Trophoblast cell (in vitro differentiated cells and primary cell): ENCODE results near the gene FGFR3.

Experiments
- DNase-seq, 2 donors: peaks; one replicate each; pipeline ENCODE4 v3.0.0-alpha.2; 2016
- H2AFZ ChIP-seq: 2 replicates; pipeline ENCODE4 v1.6.1; 2013; ENCODE audit warnings: low read length, moderate library complexity, mild to moderate bottlenecking; ENCODE audit not compliant: insufficient read depth, poor library complexity
- H2AK5ac ChIP-seq: 2 replicates; pipeline ENCODE4 v1.6.1; 2013; ENCODE audit warnings: mild to moderate bottlenecking, low read length
- H2BK120ac ChIP-seq: 2 replicates; pipeline ENCODE4 v1.6.1; 2013; ENCODE audit warnings: low read length, mild to moderate bottlenecking, moderate library complexity; ENCODE audit not compliant: insufficient read depth, poor library complexity
- H2BK12ac ChIP-seq: 2 replicates; pipeline ENCODE4 v1.6.1; 2013; ENCODE audit warnings: mild to moderate bottlenecking, low read length, moderate library complexity
- H2BK5ac ChIP-seq: 2 replicates; pipeline ENCODE4 v1.6.1; 2013; ENCODE audit warnings: low read length, low read depth, moderate library complexity, mild to moderate bottlenecking; ENCODE audit not compliant: poor library complexity
- H3K14ac ChIP-seq: 2 replicates; pipeline ENCODE4 v1.6.1; 2013; ENCODE audit warnings: mild to moderate bottlenecking, low read length
- H3K18ac ChIP-seq: 2 replicates; pipeline ENCODE4 v1.6.1; 2013; ENCODE audit warnings: mild to moderate bottlenecking, low read length
- H3K23ac ChIP-seq: 2 replicates; pipeline ENCODE4 v1.6.1; 2013; ENCODE audit warnings: low read length
- H3K27ac ChIP-seq: 2 replicates; pipeline ENCODE4 v1.5.1; 2013; ENCODE audit warnings: low read depth, mild to moderate bottlenecking, inconsistent platforms, low read length, moderate library complexity
- H3K27me3 ChIP-seq: 2 replicates; pipeline ENCODE4 v1.6.1; 2013; ENCODE audit warnings: inconsistent platforms, mild to moderate bottlenecking, low read length, moderate library complexity; ENCODE audit not compliant: insufficient read depth
- H3K36me3 ChIP-seq, 2 experiments: 1 replicate in 1 of 2; 2 replicates in 1 of 2; pipeline ENCODE4 v1.6.1; 2013; ENCODE audit warnings: low read length in 2 of 2, mild to moderate bottlenecking in 2 of 2, moderate library complexity in 1 of 2; ENCODE audit not compliant: insufficient read depth in 2 of 2, control insufficient read depth in 1 of 2
- H3K4ac ChIP-seq: 2 replicates; pipeline ENCODE4 v1.6.1; 2013; ENCODE audit warnings: low read depth, mild to moderate bottlenecking, low read length, moderate library complexity
- H3K4me1 ChIP-seq, 2 experiments: 1 replicate in 1 of 2; 2 replicates in 1 of 2; pipeline ENCODE4 v1.6.1; 2013; ENCODE audit warnings: low read length in 2 of 2, mild to moderate bottlenecking in 2 of 2, moderate library complexity in 1 of 2; ENCODE audit not compliant: insufficient read depth in 2 of 2, control insufficient read depth in 1 of 2
- H3K4me2 ChIP-seq: 2 replicates; pipeline ENCODE4 v1.6.1; 2013; ENCODE audit warnings: inconsistent platforms, mild to moderate bottlenecking, low read length, moderate library complexity
- H3K4me3 ChIP-seq: 2 replicates; pipeline ENCODE4 v1.5.1; 2013; ENCODE audit warnings: mild to moderate bottlenecking, low read depth, low read length, inconsistent platforms
- H3K79me1 ChIP-seq: one replicate; pipeline ENCODE4 v1.6.1; 2013; ENCODE audit warnings: low read length
- H3K79me2 ChIP-seq: 2 replicates; pipeline ENCODE4 v1.6.1; 2013; ENCODE audit warnings: low read length, mild to moderate bottlenecking; ENCODE audit not compliant: control insufficient read depth, insufficient read depth, poor library complexity
- H3K9ac ChIP-seq: 2 replicates; pipeline ENCODE4 v1.6.1; 2013; ENCODE audit warnings: mild to moderate bottlenecking, low read length
- H3K9me3 ChIP-seq: 2 replicates; pipeline ENCODE4 v1.6.1; 2013; ENCODE audit warnings: low read depth, mild to moderate bottlenecking, control low read depth, inconsistent platforms, low read length; ENCODE audit not compliant: insufficient read depth
- H4K12ac ChIP-seq: 2 replicates; pipeline ENCODE4 v1.6.1; 2013; ENCODE audit warnings: low read depth, mild to moderate bottlenecking, low read length, moderate library complexity
- H4K8ac ChIP-seq: 2 replicates; pipeline ENCODE4 v1.6.1; 2013; ENCODE audit warnings: low read depth, mild to moderate bottlenecking, low read length, moderate library complexity
- H4K91ac ChIP-seq: one replicate; pipeline ENCODE4 v1.6.1; 2013; ENCODE audit warnings: low read depth, mild to moderate bottlenecking, low read length, moderate library complexity
- WGBS: extraction: QIAGEN DNeasy Blood & Tissue Kit; methylation state at CpG from one replicate; pipeline ENCODE4 v1.1.7; 2013; ENCODE audit warnings: missing lambda C conversion rate; ENCODE audit not compliant: insufficient read length, insufficient coverage; ENCODE audit errors: extremely low coverage; 5-methylcytosine and 5-hydroxymethylcytosine counted together

FGFR3 gene

GRCh38 chr4:1841201-1841886, 48.3 kb downstream of the FGFR3 start:
- no peaks in the 10 kb centered on the region for H3K9me3 ChIP-seq
- no peak overlapping the region for H4K91ac ChIP-seq
- H2BK120ac ChIP-seq = no peak overlapping the region
- no peak overlapping the region for H3K23ac ChIP-seq
- no peak overlapping the region for H2AFZ ChIP-seq
- H3K4me3 ChIP-seq = no peak overlapping the region
- H4K8ac ChIP-seq = no peak overlapping the region
- H3K27me3 ChIP-seq = no peaks in the 10 kb centered on the region
- no peaks in the 10 kb centered on the region for H3K79me1 ChIP-seq
- no peaks in the 10 kb centered on the region for H3K4me1 ChIP-seq
- WGBS = no CpG with 5 or more reads among the region's 31 CpGs
- H3K9ac ChIP-seq = no peak overlapping the region
- H3K18ac ChIP-seq = no peak overlapping the region
- no peak overlapping the region for H2BK12ac ChIP-seq
- no peak overlapping the region for H3K4ac ChIP-seq
- H2BK5ac ChIP-seq = no peak overlapping the region
- H3K4me2 ChIP-seq = no peak overlapping the region
- DNase-seq = no peak
- H2AK5ac ChIP-seq = no peak overlapping the region
- H3K36me3 ChIP-seq = peaks cover 31 to 40% of the 10 kb centered on the region in 2 experiments
- no peaks in the 10 kb centered on the region for H3K79me2 ChIP-seq
- H3K27ac ChIP-seq = no peak overlapping the region
- no peak overlapping the region for H4K12ac ChIP-seq
- no peak overlapping the region for H3K14ac ChIP-seq

DNA sequence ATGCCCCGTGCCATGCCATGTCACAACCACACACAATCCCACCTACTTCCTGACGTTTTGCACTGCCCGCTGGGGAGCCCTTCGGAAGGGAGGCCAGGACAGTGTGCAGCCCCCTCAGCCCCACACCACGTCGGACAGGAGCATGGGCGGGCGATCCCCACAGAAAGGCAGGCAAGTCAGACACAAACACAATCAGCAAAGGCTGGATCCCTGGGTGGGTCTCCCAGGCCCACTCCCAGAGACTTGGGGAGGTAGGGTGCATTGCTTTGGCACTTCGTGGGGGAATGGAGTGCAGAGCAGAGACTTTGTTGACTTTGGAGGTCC, 48.8 kb downstream of the FGFR3 start:
- Histone ChIP-seq H2AK5ac (no peak overlapping the region), H4K12ac (no peak overlapping the region), H3K27me3 (no peaks in the 10 kb centered on the region), H2BK12ac (no peak overlapping the region), H3K14ac (no peak overlapping the region), H4K91ac (no peak overlapping the region), H3K9me3 (no peaks in the 10 kb centered on the region), H3K23ac (no peak overlapping the region), H2AFZ (no peak overlapping the region), H3K36me3 (peaks cover 27 to 36% of the 10 kb centered on the region in 2 experiments), H2BK5ac (no peak overlapping the region), H3K4me3 (no peak overlapping the region), H3K18ac (no peak overlapping the region), H2BK120ac (no peak overlapping the region), H3K9ac (no peak overlapping the region), H3K27ac (no peak overlapping the region), H3K79me2 (no peaks in the 10 kb centered on the region), H3K79me1 (no peaks in the 10 kb centered on the region), H3K4me2 (no peak overlapping the region), H3K4ac (no peak overlapping the region), H3K4me1 (no peaks in the 10 kb centered on the region), H4K8ac (no peak overlapping the region)
- DNase-seq = no peak
- no CpG with 5 or more reads among the region's 9 CpGs for WGBS

GRCh38 chr4:1842339-1842895, 49.3 kb downstream of the FGFR3 start:
- Histone ChIP-seq H2BK12ac (no peak overlapping the region), H2BK5ac (no peak overlapping the region), H4K91ac (no peak overlapping the region), H2AFZ (no peak overlapping the region), H3K23ac (no peak overlapping the region), H3K4me2 (no peak overlapping the region), H3K9me3 (no peaks in the 10 kb centered on the region), H3K79me2 (no peaks in the 10 kb centered on the region), H3K9ac (no peak overlapping the region), H3K4me3 (no peak overlapping the region), H3K36me3 (peaks cover 27 to 34% of the 10 kb centered on the region in 2 experiments), H3K18ac (no peak overlapping the region), H2BK120ac (no peak overlapping the region), H3K79me1 (no peaks in the 10 kb centered on the region), H2AK5ac (no peak overlapping the region), H3K4ac (no peak overlapping the region), H3K14ac (no peak overlapping the region), H3K27me3 (no peaks in the 10 kb centered on the region), H3K4me1 (no peaks in the 10 kb centered on the region), H4K12ac (no peak overlapping the region), H3K27ac (no peak overlapping the region), H4K8ac (no peak overlapping the region)
- no CpG with 5 or more reads among the region's 13 CpGs for WGBS
- DNase-seq = no peak

- Histone ChIP-seq H3K4ac (no peak overlapping the region), H3K9ac (no peak overlapping the region), H2AFZ (no peak overlapping the region), H3K79me1 (no peaks in the 10 kb centered on the region), H3K36me3 (peaks cover 27 to 34% of the 10 kb centered on the region in 2 experiments), H2BK120ac (no peak overlapping the region), H2BK12ac (no peak overlapping the region), H3K79me2 (no peaks in the 10 kb centered on the region), H3K14ac (no peak overlapping the region), H4K8ac (no peak overlapping the region), H2BK5ac (no peak overlapping the region), H3K27ac (no peak overlapping the region), H2AK5ac (no peak overlapping the region), H3K4me3 (no peak overlapping the region), H3K23ac (no peak overlapping the region), H3K18ac (no peak overlapping the region), H4K91ac (no peak overlapping the region), H3K9me3 (no peaks in the 10 kb centered on the region), H3K4me2 (no peak overlapping the region), H3K4me1 (no peaks in the 10 kb centered on the region), H3K27me3 (no peaks in the 10 kb centered on the region), H4K12ac (no peak overlapping the region)
- WGBS = no CpG with 5 or more reads among the region's 17 CpGs
- DNase-seq = peak; percentile 58 to 75
These were observed 49.9 kb downstream of the FGFR3 start for GRCh38 chr4:1842993-1843448.
